GM15510 (cell line): ENCODE data around the gene SRSF12.

Experiments
- POLR2A ChIP-seq: IDR thresholded peaks from 3 replicates; pipeline ENCODE4 v1.6.1; 2011; ENCODE audit warnings: borderline replicate concordance; ENCODE audit not compliant: insufficient read length; ENCODE audit errors: extremely low read depth

Gene SRSF12

GRCh38 chr6:89067796-89068195 lies 50.1 kb downstream of the SRSF12 start:
- no peak for TF ChIP-seq POLR2A

- TF ChIP-seq POLR2A = no peak
Measured at GRCh38 chr6:89066940-89067646, 50.8 kb downstream of the SRSF12 start.

- TF ChIP-seq POLR2A = no peak
Measured at GRCh38 chr6:89063881-89064280, 54.0 kb downstream of the SRSF12 start.

- TF ChIP-seq POLR2A = no peak
Measured at GRCh38 chr6:89059227-89059626, 58.6 kb downstream of the SRSF12 start.

GRCh38 chr6:89058627-89059026 lies 59.2 kb downstream of the SRSF12 start:
- no peak for TF ChIP-seq POLR2A

- no peak for TF ChIP-seq POLR2A
Measured at GRCh38 chr6:89057759-89058158, 60.1 kb downstream of the SRSF12 start.

- TF ChIP-seq POLR2A = no peak
Measured at GRCh38 chr6:89054208-89054607, 63.7 kb downstream of the SRSF12 start.

GRCh38 chr6:89051676-89052075 lies 66.2 kb downstream of the SRSF12 start:
- no peak for TF ChIP-seq POLR2A

GRCh38 chr6:89050697-89051096 lies 67.2 kb downstream of the SRSF12 start:
- no peak for TF ChIP-seq POLR2A

GRCh38 chr6:89050155-89050554 lies 67.7 kb downstream of the SRSF12 start:
- TF ChIP-seq POLR2A = no peak

- no peak for TF ChIP-seq POLR2A
Measured at GRCh38 chr6:89048985-89049384, 68.9 kb downstream of the SRSF12 start.

GRCh38 chr6:89048288-89048923 lies 69.5 kb downstream of the SRSF12 start:
- no peak for TF ChIP-seq POLR2A

GRCh38 chr6:89047473-89047872 lies 70.4 kb downstream of the SRSF12 start:
- no peak for TF ChIP-seq POLR2A
